HG03520 (cell line): Measurements from ENCODE around the gene HS3ST3B1.
A peak's percentile ranks its signal among the peaks of the same experiment; 100 is the strongest.

Experiments used
- ATAC-seq: cut with Tn5 transposase; IDR thresholded peaks from one replicate; pipeline ENCODE4 v1.9.1; 2021; ENCODE audit warnings: mild to moderate bottlenecking, moderate library complexity; ENCODE audit not compliant: unreplicated experiment

Gene HS3ST3B1

GRCh38 chr17:14320098-14320497 lies 19.2 kb downstream of the HS3ST3B1 start:
- no peak for ATAC-seq

GRCh38 chr17:14320734-14321475 lies 20.0 kb downstream of the HS3ST3B1 start:
- no peak for ATAC-seq

- ATAC-seq = no peak
These were observed 20.6 kb downstream of the HS3ST3B1 start for GRCh38 chr17:14321476-14321949.

- ATAC-seq = no peak
These were observed 21.3 kb downstream of the HS3ST3B1 start for GRCh38 chr17:14321980-14322776.

- ATAC-seq = no peak
These were observed 22.7 kb downstream of the HS3ST3B1 start for GRCh38 chr17:14323522-14323981.

GRCh38 chr17:14325618-14326167 lies 24.8 kb downstream of the HS3ST3B1 start:
- ATAC-seq = no peak

GRCh38 chr17:14329900-14330491 lies 29.1 kb downstream of the HS3ST3B1 start:
- ATAC-seq = no peak

- ATAC-seq = no peak
These were observed 29.6 kb downstream of the HS3ST3B1 start for GRCh38 chr17:14330492-14330962.

- ATAC-seq = no peak
These were observed 30.5 kb downstream of the HS3ST3B1 start for GRCh38 chr17:14331225-14331981.

- no peak for ATAC-seq
These were observed 31.1 kb downstream of the HS3ST3B1 start for GRCh38 chr17:14331982-14332298.

- ATAC-seq = no peak
These were observed 31.4 kb downstream of the HS3ST3B1 start for GRCh38 chr17:14332331-14332730.

GRCh38 chr17:14333506-14333905 lies 32.6 kb downstream of the HS3ST3B1 start:
- ATAC-seq = no peak

GRCh38 chr17:14334276-14334840 lies 33.5 kb downstream of the HS3ST3B1 start:
- ATAC-seq = no peak

GRCh38 chr17:14334919-14335318 lies 34.0 kb downstream of the HS3ST3B1 start:
- no peak for ATAC-seq

GRCh38 chr17:14336418-14336817 lies 35.5 kb downstream of the HS3ST3B1 start:
- no peak for ATAC-seq

- peak; percentile 90 for ATAC-seq
These were observed 36.8 kb downstream of the HS3ST3B1 start for GRCh38 chr17:14337596-14338079.

GRCh38 chr17:14340857-14341754 lies 40.2 kb downstream of the HS3ST3B1 start:
- no peak for ATAC-seq

- ATAC-seq = no peak
These were observed 41.0 kb downstream of the HS3ST3B1 start for GRCh38 chr17:14341866-14342265.

- ATAC-seq = no peak
These were observed 45.9 kb downstream of the HS3ST3B1 start for GRCh38 chr17:14346801-14347200.
